ENCODE measurements around the gene HIVEP3.

HIVEP3 gene

DNA sequence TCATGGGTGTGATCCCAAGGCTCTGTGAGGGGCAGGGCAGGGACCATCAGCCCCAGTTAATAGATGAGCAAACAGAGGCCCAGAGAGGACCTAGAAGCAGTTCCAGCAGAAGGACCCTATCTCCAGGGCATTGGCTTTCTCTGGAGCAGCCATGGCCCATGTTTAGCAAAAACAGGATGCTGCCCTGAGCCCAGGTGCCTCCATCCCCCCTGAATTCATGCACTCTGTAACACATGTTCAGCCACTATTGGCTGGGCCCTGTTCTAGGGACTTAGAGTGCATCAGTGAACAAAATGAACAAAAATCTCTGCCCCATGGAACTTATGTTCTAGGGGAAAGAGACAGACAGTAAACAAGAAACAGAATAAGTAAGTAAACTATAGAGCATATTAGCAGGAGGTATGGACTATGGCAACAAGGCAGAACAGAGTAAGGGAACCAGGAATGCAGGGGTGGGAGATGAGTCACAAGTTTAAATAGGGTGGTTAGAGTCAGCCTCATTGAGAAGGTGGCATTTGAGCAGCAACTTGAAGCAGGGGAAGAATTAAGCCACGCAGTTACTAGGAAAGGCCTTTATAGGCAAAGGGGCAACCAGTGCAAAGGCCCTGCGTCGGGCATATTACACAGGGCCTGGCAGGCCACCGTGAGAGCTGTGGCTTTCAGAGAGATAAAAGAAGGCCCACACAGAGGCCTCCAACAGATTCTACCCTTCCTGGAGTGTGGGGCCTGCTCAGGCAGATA is 248.3 kb downstream of the HIVEP3 start:
- Histone ChIP-seq H3K9ac (ENCODE audit: low read depth, low read length, poor library complexity, severe bottlenecking) (no peak overlapping the region), H3K4me1 (ENCODE audit: insufficient read depth, low read length, poor library complexity, severe bottlenecking) (peaks cover 44% of the 10 kb centered on the region), H3K4me2 (ENCODE audit: low read depth, low read length, poor library complexity, severe bottlenecking) (no peak overlapping the region)

GRCh38 chr1:41668967-41669366 is 249.8 kb downstream of the HIVEP3 start:
- H4K20me1 ChIP-seq (ENCODE audit: insufficient read depth, low read length, poor library complexity, severe bottlenecking), result no peaks in the 10 kb centered on the region
- H3K79me2 ChIP-seq (ENCODE audit: insufficient read depth, low read length), result no peaks in the 10 kb centered on the region
- H3F3A ChIP-seq (ENCODE audit: low read depth), result no peaks in the 10 kb centered on the region
- H3K9me2 ChIP-seq (replicated peaks; ENCODE audit: low read depth, low read length), result no peaks in the 10 kb centered on the region
- no peak overlapping the region for H3K4me2 ChIP-seq (ENCODE audit: low read depth, low read length, poor library complexity, severe bottlenecking)
- H3K4me3 ChIP-seq (ENCODE audit: low read length, poor library complexity, severe bottlenecking), result no peak overlapping the region
- no peaks in the 10 kb centered on the region for H3K9me3 ChIP-seq (ENCODE audit: insufficient read depth, low read depth, low read length)
- no peak overlapping the region for H2AFZ ChIP-seq (ENCODE audit: low read length)
- TF ChIP-seq, protein P1, sequence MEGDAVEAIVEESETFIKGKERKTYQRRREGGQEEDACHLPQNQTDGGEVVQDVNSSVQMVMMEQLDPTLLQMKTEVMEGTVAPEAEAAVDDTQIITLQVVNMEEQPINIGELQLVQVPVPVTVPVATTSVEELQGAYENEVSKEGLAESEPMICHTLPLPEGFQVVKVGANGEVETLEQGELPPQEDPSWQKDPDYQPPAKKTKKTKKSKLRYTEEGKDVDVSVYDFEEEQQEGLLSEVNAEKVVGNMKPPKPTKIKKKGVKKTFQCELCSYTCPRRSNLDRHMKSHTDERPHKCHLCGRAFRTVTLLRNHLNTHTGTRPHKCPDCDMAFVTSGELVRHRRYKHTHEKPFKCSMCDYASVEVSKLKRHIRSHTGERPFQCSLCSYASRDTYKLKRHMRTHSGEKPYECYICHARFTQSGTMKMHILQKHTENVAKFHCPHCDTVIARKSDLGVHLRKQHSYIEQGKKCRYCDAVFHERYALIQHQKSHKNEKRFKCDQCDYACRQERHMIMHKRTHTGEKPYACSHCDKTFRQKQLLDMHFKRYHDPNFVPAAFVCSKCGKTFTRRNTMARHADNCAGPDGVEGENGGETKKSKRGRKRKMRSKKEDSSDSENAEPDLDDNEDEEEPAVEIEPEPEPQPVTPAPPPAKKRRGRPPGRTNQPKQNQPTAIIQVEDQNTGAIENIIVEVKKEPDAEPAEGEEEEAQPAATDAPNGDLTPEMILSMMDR (conservative IDR thresholded peaks at IDR 0.05; ENCODE audit: low read length), result no peak
- TF ChIP-seq EZH2phosphoT487 (IDR thresholded peaks at IDR 0.05; ENCODE audit: borderline replicate concordance), result no peak
- no peaks in the 10 kb centered on the region for H3K36me3 ChIP-seq (ENCODE audit: insufficient read depth, low read length)
- H3K9ac ChIP-seq (ENCODE audit: low read depth, low read length, poor library complexity, severe bottlenecking), result no peak overlapping the region
- no peaks in the 10 kb centered on the region for H3K27me3 ChIP-seq (ENCODE audit: insufficient read depth, low read length, poor library complexity, severe bottlenecking)
- H3K4me1 ChIP-seq (ENCODE audit: insufficient read depth, low read length, poor library complexity, severe bottlenecking), result peaks cover 39% of the 10 kb centered on the region

More for the DNA sequence above, 248.3 kb downstream of the HIVEP3 start:
- Histone ChIP-seq H4K20me1 (ENCODE audit: insufficient read depth, low read length, poor library complexity, severe bottlenecking) (no peaks in the 10 kb centered on the region), H3K9me2 (replicated peaks; ENCODE audit: low read depth, low read length) (no peaks in the 10 kb centered on the region), H2AFZ (ENCODE audit: low read length) (no peak overlapping the region), H3K36me3 (ENCODE audit: insufficient read depth, low read length) (no peaks in the 10 kb centered on the region), H3K4me3 (ENCODE audit: low read length, poor library complexity, severe bottlenecking) (no peak overlapping the region), H3K9me3 (ENCODE audit: insufficient read depth, low read depth, low read length) (no peaks in the 10 kb centered on the region), H3K79me2 (ENCODE audit: insufficient read depth, low read length) (no peaks in the 10 kb centered on the region), H3K27me3 (ENCODE audit: insufficient read depth, low read length, poor library complexity, severe bottlenecking) (no peaks in the 10 kb centered on the region), H3F3A (ENCODE audit: low read depth) (no peaks in the 10 kb centered on the region)
- no peak for TF ChIP-seq EZH2phosphoT487 (IDR thresholded peaks at IDR 0.05; ENCODE audit: borderline replicate concordance)

DNA sequence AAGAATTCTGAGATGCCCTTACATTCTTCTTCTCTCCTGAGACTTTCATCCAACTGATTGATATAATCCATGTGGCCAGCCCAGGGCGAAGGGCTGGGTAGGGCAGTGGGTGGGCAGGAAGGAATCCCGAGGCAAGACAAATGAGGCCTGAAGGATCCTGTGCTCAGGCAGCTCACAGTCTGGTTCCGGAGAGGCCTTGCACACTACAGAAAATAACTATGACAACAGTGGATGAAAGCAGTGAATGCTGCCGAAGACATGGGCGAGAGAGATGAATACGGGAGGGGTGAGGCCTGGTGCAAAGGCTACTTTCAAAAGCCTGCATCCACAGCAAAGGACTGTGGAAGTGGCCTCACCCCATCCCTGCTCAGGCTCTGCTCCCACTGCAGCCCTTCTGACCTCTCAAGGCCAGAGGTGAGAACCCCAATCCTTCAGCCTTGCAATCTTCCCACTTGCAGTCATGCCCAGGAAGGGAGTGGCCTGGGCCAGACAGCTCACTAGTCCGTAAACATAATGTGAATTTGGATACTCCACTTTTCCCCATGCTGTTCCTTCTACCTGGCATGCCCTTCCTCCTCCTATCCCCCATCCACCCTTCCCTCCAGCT is 250.6 kb downstream of the HIVEP3 start:
- H3K4me3 ChIP-seq (ENCODE audit: low read length, poor library complexity, severe bottlenecking), result no peak overlapping the region
- H3K9ac ChIP-seq (ENCODE audit: low read depth, low read length, poor library complexity, severe bottlenecking), result no peak overlapping the region
- H3K4me2 ChIP-seq (ENCODE audit: low read depth, low read length, poor library complexity, severe bottlenecking), result no peak overlapping the region
- H3K36me3 ChIP-seq (ENCODE audit: insufficient read depth, low read length), result no peaks in the 10 kb centered on the region
- TF ChIP-seq, protein P1 (conservative IDR thresholded peaks at IDR 0.05; ENCODE audit: low read length), result no peak
- TF ChIP-seq EZH2phosphoT487 (IDR thresholded peaks at IDR 0.05; ENCODE audit: borderline replicate concordance), result no peak
- H4K20me1 ChIP-seq (ENCODE audit: insufficient read depth, low read length, poor library complexity, severe bottlenecking), result no peaks in the 10 kb centered on the region
- no peaks in the 10 kb centered on the region for H3K27me3 ChIP-seq (ENCODE audit: insufficient read depth, low read length, poor library complexity, severe bottlenecking)
- no peaks in the 10 kb centered on the region for H3K9me2 ChIP-seq (replicated peaks; ENCODE audit: low read depth, low read length)
- H3K79me2 ChIP-seq (ENCODE audit: insufficient read depth, low read length), result no peaks in the 10 kb centered on the region
- H3K4me1 ChIP-seq (ENCODE audit: insufficient read depth, low read length, poor library complexity, severe bottlenecking), result peaks cover 31% of the 10 kb centered on the region
- H3K9me3 ChIP-seq (ENCODE audit: insufficient read depth, low read depth, low read length), result no peaks in the 10 kb centered on the region
- H3F3A ChIP-seq (ENCODE audit: low read depth), result peaks cover under 1% of the 10 kb centered on the region; the same call in 1 of the 2 replicates
- no peak overlapping the region for H2AFZ ChIP-seq (ENCODE audit: low read length)

All from Loucy (cell line).